WTC11 (cell line): ENCODE measurements around the gene AQP1.

Experiments
- ESRRA ChIP-seq: sonication (generic); formaldehyde crosslinking; IDR thresholded peaks from 2 replicates; pipeline ENCODE4 v1.8.1; 2022; ENCODE audit warnings: mild to moderate bottlenecking, missing genetic modification reagents, borderline replicate concordance
- TF ChIP-seq, protein P1 (sequence below): sonication (generic); formaldehyde crosslinking; IDR thresholded peaks from 2 replicates; pipeline ENCODE4 v1.8.1; 2023; ENCODE audit warnings: mild to moderate bottlenecking, moderate library complexity, missing genetic modification reagents
- TF ChIP-seq, protein P2 (sequence below): sonication (generic); formaldehyde crosslinking; conservative IDR thresholded peaks from 2 replicates; pipeline ENCODE4 v1.8.1; 2022; ENCODE audit warnings: mild to moderate bottlenecking, missing genetic modification reagents
- TF ChIP-seq, protein P3 (sequence below): fragments of 200-600 bp; IDR thresholded peaks from 2 replicates; pipeline ENCODE4 v1.8.0; 2022; ENCODE audit warnings: antibody characterized with exemption

DNA sequence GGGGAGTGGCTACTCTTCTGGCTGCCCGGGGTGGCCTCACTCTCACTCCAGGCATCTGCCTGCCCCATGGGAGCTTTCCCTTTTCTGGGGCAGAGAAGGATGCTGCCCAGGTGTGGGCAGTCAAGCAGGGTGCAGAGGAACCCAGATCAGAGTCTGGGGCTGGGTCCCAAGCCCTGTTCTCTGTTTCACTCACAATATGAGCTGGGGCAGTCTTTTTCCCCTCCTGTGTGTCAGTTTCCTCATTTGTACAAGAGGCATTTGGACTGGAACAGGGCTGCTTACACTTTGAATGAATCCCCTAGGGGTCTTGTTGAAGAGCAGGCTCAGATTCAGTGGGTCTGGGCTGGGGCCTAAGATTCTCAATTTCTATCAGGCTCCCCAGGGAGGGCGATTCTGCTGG lies 38.4 kb upstream of the AQP1 start:
- TF ChIP-seq, protein P1, sequence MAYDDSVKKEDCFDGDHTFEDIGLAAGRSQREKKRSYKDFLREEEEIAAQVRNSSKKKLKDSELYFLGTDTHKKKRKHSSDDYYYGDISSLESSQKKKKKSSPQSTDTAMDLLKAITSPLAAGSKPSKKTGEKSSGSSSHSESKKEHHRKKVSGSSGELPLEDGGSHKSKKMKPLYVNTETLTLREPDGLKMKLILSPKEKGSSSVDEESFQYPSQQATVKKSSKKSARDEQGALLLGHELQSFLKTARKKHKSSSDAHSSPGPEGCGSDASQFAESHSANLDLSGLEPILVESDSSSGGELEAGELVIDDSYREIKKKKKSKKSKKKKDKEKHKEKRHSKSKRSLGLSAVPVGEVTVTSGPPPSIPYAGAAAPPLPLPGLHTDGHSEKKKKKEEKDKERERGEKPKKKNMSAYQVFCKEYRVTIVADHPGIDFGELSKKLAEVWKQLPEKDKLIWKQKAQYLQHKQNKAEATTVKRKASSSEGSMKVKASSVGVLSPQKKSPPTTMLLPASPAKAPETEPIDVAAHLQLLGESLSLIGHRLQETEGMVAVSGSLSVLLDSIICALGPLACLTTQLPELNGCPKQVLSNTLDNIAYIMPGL (CRISPR knock-in tag) = no peak
- TF ChIP-seq, protein P2, sequence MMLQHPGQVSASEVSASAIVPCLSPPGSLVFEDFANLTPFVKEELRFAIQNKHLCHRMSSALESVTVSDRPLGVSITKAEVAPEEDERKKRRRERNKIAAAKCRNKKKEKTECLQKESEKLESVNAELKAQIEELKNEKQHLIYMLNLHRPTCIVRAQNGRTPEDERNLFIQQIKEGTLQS (CRISPR knock-in tag) = no peak
- TF ChIP-seq, protein P3, sequence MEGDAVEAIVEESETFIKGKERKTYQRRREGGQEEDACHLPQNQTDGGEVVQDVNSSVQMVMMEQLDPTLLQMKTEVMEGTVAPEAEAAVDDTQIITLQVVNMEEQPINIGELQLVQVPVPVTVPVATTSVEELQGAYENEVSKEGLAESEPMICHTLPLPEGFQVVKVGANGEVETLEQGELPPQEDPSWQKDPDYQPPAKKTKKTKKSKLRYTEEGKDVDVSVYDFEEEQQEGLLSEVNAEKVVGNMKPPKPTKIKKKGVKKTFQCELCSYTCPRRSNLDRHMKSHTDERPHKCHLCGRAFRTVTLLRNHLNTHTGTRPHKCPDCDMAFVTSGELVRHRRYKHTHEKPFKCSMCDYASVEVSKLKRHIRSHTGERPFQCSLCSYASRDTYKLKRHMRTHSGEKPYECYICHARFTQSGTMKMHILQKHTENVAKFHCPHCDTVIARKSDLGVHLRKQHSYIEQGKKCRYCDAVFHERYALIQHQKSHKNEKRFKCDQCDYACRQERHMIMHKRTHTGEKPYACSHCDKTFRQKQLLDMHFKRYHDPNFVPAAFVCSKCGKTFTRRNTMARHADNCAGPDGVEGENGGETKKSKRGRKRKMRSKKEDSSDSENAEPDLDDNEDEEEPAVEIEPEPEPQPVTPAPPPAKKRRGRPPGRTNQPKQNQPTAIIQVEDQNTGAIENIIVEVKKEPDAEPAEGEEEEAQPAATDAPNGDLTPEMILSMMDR = no peak
- no peak for TF ChIP-seq ESRRA
